ENCODE measurements around the gene SLC6A13. TPM values are rescaled to one million over a fixed set of nuclear protein-coding genes. Genes with fewer than 3 reads are reported as not detected.
A peak's percentile ranks its signal among the peaks of the same experiment; 100 is the strongest.

The SLC6A13 gene
- total RNA-seq, 2 experiments from 2014 or later, result 0.11 to 0.60 TPM

DNA sequence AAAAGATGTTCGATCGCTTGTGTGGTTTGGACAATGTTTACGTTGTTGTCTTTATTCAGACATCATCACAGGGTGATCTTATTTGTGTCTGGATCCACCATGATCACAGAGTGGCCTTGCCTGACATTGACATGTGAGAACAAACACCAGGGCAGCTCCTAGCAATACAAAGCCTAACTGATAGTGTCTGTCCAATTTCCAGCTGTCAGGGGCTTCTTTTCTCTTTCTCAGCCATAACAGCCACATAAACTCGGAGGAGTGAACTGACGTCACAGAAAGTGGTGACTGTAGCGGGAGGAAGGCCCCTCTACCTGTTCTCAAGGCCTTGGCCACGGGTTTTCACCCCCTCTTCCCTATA is 5.8 kb upstream of the SLC6A13 start:
- no peak overlapping the region for H3K27ac ChIP-seq (ENCODE audit: low read depth in 1 of 2, low read length in 2 of 2)
- Mint-ChIP-seq H3K4me1 (ENCODE audit: low read depth) (peaks cover 13% of the 10 kb centered on the region), H3K36me3 (ENCODE audit: low read depth) (no peaks in the 10 kb centered on the region), H3K9me3 (no peaks in the 10 kb centered on the region), H3K4me3 (no peak overlapping the region), H3K27me3 (no peaks in the 10 kb centered on the region), H3K27ac (no peak overlapping the region)
- no peaks in the 10 kb centered on the region for H3K36me3 ChIP-seq (ENCODE audit: insufficient read depth, low read length)
- ATAC-seq (ENCODE audit: poor library complexity) (no peak), DNase-seq (no peak)
- H3K4me1 ChIP-seq (ENCODE audit: insufficient read depth, low read length), result no peaks in the 10 kb centered on the region
- no peaks in the 10 kb centered on the region for H3K9me3 ChIP-seq (ENCODE audit: control insufficient read depth in 1 of 2, insufficient read depth in 1 of 2, low read length in 2 of 2)
- ChIA-PET CTCF (no interaction called here), POLR2A (no interaction called here)
- TF ChIP-seq, protein P1, sequence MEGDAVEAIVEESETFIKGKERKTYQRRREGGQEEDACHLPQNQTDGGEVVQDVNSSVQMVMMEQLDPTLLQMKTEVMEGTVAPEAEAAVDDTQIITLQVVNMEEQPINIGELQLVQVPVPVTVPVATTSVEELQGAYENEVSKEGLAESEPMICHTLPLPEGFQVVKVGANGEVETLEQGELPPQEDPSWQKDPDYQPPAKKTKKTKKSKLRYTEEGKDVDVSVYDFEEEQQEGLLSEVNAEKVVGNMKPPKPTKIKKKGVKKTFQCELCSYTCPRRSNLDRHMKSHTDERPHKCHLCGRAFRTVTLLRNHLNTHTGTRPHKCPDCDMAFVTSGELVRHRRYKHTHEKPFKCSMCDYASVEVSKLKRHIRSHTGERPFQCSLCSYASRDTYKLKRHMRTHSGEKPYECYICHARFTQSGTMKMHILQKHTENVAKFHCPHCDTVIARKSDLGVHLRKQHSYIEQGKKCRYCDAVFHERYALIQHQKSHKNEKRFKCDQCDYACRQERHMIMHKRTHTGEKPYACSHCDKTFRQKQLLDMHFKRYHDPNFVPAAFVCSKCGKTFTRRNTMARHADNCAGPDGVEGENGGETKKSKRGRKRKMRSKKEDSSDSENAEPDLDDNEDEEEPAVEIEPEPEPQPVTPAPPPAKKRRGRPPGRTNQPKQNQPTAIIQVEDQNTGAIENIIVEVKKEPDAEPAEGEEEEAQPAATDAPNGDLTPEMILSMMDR (IDR thresholded peaks at IDR 0.05), result no peak
- intact Hi-C loops (cut with DNase I, micrococcal nuclease), result no loop called here
- H3K4me3 ChIP-seq (ENCODE audit: low read length), result no peak overlapping the region
- no peaks in the 10 kb centered on the region for H3K27me3 ChIP-seq (ENCODE audit: control insufficient read depth in 1 of 2, insufficient read depth in 2 of 2, low read length in 2 of 2)

DNA sequence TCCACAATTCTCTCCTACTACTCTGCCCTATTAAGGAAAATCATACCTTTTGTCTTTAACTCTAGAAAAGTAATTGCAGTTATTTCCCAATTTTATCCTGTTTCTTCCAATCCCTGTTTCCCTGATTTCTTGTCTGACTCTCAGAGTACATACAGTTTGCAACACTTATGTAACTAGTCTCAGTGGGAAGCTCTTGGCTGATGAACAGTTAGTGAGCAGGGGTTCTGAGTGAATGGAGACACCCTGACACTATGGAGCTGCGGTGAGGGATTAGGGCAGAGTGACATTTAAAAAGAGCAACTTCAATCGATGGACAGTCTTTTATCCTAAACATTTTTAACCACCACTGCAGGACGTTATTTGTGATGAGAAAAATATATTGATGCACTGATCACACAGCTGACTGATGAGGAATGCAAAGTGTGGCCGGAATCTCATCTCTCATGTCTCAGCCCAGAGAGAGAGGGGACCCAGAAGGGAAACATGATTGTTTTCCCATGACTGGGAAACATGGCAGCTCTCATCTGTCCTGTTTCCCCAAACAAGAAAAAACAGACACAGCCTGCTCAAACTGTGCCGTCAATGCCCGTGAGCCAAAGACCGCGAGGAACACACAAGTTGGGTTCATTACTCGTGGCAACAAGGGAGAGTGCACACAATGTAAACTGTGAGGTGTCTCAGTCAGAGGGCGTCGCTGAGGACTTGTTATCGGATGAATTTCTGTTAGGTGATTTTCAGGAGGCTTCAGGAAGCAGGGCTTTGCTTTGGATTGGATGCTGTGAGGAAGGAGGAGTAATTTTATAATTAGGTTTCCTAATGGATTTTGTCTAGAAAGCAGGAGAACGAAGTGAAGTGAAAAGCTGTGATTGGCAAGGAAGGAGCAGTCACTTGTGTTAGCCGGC is 5.2 kb upstream of the SLC6A13 start:
- no peak for DNase-seq
- CTCF ChIA-PET, result no interaction called here
- H3K4me3 Mint-ChIP-seq, result no peak overlapping the region
- intact Hi-C loops (cut with DNase I, micrococcal nuclease), result no loop called here
- H3K36me3 Mint-ChIP-seq (ENCODE audit: low read depth), result no peaks in the 10 kb centered on the region
- H3K27me3 Mint-ChIP-seq, result no peaks in the 10 kb centered on the region
- H3K27me3 ChIP-seq (ENCODE audit: control insufficient read depth in 1 of 2, insufficient read depth in 2 of 2, low read length in 2 of 2), result no peaks in the 10 kb centered on the region
- H3K9me3 ChIP-seq (ENCODE audit: control insufficient read depth in 1 of 2, insufficient read depth in 1 of 2, low read length in 2 of 2), result no peaks in the 10 kb centered on the region
- peaks cover 13% of the 10 kb centered on the region for H3K4me1 Mint-ChIP-seq (ENCODE audit: low read depth)
- H3K9me3 Mint-ChIP-seq, result no peaks in the 10 kb centered on the region
- H3K27ac Mint-ChIP-seq, result no peak overlapping the region
- no peaks in the 10 kb centered on the region for H3K36me3 ChIP-seq (ENCODE audit: insufficient read depth, low read length)
- no peak for ATAC-seq (ENCODE audit: poor library complexity)
- TF ChIP-seq, protein P1 (IDR thresholded peaks at IDR 0.05), result no peak
- POLR2A ChIA-PET, result no interaction called here
- no peak overlapping the region for H3K27ac ChIP-seq (ENCODE audit: low read depth in 1 of 2, low read length in 2 of 2)
- H3K4me3 ChIP-seq (ENCODE audit: low read length), result no peak overlapping the region
- H3K4me1 ChIP-seq (ENCODE audit: insufficient read depth, low read length), result no peaks in the 10 kb centered on the region

DNA sequence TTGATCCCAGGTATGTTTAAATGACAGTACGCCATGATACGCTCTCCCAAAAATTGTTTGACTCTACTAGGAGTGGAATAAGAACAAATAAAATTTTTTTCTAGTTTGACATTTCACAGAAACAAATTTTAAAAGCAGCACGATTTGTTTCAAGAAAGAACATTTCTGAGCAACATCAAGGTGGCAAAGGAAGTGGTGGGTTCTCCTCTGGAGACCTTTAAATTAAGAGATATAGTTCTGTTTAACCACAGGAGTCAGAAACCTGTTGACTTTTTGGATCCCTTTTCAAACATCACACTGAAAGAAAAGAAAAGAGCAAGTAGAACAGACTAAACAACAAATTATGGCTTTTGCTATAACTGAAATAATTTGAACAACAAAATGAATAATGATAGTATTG is 2.5 kb upstream of the SLC6A13 start:
- TF ChIP-seq, protein P1 (IDR thresholded peaks at IDR 0.05), result no peak
- intact Hi-C loops (cut with DNase I, micrococcal nuclease), result no loop called here
- Mint-ChIP-seq H3K27me3 (peaks cover 4% of the 10 kb centered on the region), H3K27ac (peak overlapping the region; percentile 59), H3K4me1 (ENCODE audit: low read depth) (peaks cover 13% of the 10 kb centered on the region), H3K36me3 (ENCODE audit: low read depth) (no peaks in the 10 kb centered on the region), H3K4me3 (no peak overlapping the region), H3K9me3 (no peaks in the 10 kb centered on the region)
- DNase-seq (no peak), ATAC-seq (ENCODE audit: poor library complexity) (no peak)
- ChIA-PET CTCF (no interaction called here), POLR2A (no interaction called here)
- no peaks in the 10 kb centered on the region for H3K36me3 ChIP-seq (ENCODE audit: insufficient read depth, low read length)
- H3K4me3 ChIP-seq (ENCODE audit: low read length), result no peak overlapping the region
- H3K27me3 ChIP-seq (ENCODE audit: control insufficient read depth in 1 of 2, insufficient read depth in 2 of 2, low read length in 2 of 2), result no peaks in the 10 kb centered on the region
- H3K4me1 ChIP-seq (ENCODE audit: insufficient read depth, low read length), result no peaks in the 10 kb centered on the region
- no peaks in the 10 kb centered on the region for H3K9me3 ChIP-seq (ENCODE audit: control insufficient read depth in 1 of 2, insufficient read depth in 1 of 2, low read length in 2 of 2)
- H3K27ac ChIP-seq (ENCODE audit: low read depth in 1 of 2, low read length in 2 of 2), result no peak overlapping the region
